HG02938 (cell line): ENCODE measurements around the gene STX7.
"Not testable (repeated sequence)": the region's sequence is repeated elsewhere in the genome, so short reads cannot be mapped to it uniquely, and the experiment has no call there.

ENCODE experiments used
- ATAC-seq: cut with Tn5 transposase; IDR thresholded peaks from one replicate; pipeline ENCODE4 v1.9.1; 2021; ENCODE audit warnings: mild to moderate bottlenecking, moderate library complexity; ENCODE audit not compliant: unreplicated experiment

Gene STX7

GRCh38 chr6:132512638-132513632, at the start of gene STX7:
Gene STX7 (minus strand): TSS chr6:132513116. CDS start chr6:132503530, 9,586 bp downstream.
- ATAC-seq: peak; percentile 92

GRCh38 chr6:132560087-132560486, 47.2 kb upstream of the STX7 start:
- not testable (repeated sequence) for ATAC-seq

- no peak for ATAC-seq
These were observed 39.5 kb upstream of the STX7 start, which contains the start of gene TAAR8 for GRCh38 chr6:132552372-132552771. Gene TAAR8 (plus strand): TSS chr6:132552672. CDS start chr6:132552693, 21 bp downstream.

GRCh38 chr6:132551214-132551613, 38.3 kb upstream of the STX7 start:
- ATAC-seq: no peak

DNA sequence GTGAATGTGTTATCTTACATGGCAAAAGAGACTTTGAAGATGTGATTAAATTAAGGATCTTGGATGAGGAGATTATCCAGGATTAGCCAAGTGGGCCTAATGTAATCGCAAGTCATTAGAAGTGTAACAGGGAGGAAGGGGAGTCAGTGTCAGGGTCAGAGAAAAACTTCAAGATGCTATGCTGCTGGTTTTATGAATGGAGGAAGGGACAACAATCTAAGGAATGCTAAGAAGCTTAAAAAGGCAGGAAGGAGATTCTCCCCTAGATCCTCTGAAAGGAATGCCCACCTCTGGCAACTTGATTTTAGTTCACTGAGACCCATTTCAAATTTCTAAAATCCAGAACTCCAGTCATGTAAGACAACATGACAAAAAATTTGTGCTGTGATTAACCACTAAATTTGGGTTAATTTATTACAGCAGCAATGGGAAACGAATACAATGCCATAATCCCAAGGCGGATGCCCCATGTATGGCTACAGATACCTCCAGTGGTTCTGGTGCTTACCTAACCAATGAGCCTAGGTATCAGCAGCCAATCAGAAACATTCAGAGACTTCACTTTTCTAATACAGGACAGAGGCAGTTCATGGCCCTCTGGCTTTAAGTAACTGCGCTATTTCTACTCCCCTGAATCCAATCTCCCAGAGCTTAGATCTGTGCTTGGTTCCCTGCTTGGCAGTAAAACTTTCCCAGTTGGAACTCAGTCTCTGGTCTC, 36.0 kb upstream of the STX7 start:
- ATAC-seq: no peak

- ATAC-seq: no peak
These were observed 31.9 kb upstream of the STX7 start for GRCh38 chr6:132544826-132545225.

DNA sequence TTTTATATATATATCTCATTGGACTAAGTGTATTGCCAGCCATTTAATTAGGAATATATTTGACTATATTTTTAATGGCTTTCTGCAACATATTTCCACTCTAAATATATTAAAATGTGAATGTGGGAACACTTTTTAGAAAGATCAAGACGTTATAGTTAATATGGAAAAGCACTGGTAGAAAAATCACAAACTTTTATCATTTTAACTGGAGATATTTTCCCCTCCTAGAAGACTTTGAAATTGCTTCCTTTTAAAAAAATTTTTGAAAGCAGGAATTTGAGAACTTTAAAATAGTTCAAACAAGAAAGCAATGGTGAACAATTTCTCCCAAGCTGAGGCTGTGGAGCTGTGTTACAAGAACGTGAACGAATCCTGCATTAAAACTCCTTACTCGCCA, 25.1 kb upstream of the STX7 start, which contains the start of gene TAAR9:
Gene TAAR9 (plus strand): TSS at position 301 of the 400 bp plus-strand sequence. CDS start 13 bp downstream, at position 314.
- ATAC-seq: no peak

- ATAC-seq: no peak
These were observed 24.2 kb upstream of the STX7 start for GRCh38 chr6:132537145-132537544.

DNA sequence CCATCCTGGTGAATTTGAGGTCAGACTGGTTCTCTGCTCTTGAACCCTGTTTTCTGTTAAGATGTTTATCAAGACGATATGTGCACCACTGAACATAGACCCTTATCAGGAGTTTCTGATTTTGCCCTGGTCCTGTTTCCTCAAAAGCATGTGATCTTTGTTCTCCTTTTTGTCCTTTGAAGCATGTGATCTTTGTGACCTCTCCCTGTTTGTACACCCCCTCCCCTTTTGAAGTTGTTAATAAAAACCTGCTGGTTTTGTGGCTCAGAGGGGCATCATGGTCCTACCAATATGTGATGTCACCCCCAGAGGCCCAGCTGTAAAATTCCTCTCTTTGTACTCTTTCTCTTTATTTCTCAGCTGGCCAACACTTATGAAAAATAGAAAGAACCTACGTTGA, 21.6 kb upstream of the STX7 start:
- not testable (repeated sequence) for ATAC-seq

DNA sequence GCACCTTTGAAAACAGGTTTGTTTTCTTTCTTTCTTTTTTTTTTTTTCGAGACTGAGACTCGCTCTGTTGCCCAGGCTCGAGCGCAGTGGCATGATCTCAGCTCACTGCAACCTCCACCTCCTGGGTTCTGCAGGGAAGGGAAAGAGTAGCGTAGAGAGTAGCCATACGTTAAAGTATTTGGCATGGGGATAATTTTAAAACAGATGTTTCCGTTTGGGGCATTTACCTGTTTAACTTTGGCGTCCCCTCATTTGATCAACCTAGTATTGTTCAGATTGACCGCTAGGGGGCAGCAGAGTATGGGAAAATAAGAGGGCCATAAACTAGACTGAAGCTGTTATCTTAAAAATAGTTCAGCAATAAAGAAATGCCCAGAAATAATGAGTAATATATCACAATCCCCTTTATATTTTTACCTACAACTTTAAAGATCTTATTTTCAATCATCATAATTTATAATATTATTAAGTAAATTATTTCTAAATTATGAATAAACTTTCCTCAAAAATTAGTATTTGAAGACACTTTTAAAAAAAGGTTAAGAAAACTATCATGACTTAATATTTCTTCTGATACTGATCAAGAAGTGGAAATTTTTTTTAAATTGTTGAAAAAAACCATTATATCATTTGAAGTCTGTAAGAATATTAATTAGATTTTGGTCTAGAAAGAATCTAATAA, 17.5 kb upstream of the STX7 start:
- peak; percentile 93 for ATAC-seq

DNA sequence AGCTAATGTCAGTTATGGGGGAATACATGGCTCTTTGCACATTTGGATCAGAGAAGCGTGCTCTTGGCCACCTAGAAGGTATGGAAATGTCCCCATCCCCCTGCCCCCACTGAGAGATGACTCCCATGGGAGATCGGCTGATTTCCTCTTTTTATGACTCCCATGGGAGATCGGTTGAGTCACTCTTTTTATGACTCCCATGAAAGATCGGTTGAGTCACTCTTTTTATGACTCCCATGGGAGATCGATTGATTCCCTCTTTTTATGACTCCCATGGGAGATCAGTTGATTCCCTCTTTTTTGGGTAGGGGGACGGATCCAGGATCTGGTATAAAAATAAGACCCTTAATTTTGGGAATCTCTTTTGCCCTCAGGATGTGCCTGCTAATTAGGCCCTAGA, 14.9 kb upstream of the STX7 start:
- no peak for ATAC-seq

GRCh38 chr6:132526461-132526860, 13.5 kb upstream of the STX7 start:
- no peak for ATAC-seq

DNA sequence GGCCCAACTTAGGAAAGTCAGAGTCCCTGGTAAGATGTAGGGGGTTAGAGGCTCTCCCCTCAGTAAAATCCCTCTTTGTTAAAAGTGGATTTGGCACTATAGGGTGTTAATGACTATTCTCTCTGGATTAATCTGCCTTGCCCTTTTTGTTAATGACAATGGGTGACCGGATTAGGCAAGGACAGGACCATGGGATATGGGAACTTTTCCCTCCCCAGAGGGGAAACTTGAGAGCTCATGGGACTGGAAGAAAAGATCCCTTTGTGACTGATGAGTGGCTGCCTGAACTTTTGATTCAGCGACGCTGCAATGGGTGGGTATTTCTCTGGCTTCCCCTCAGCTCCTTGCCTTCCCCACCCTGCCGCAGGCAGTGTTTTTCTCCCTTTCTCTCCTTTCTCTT, 12.9 kb upstream of the STX7 start:
- ATAC-seq: no peak

GRCh38 chr6:132524646-132525045, 11.7 kb upstream of the STX7 start:
- ATAC-seq: no peak

- no peak for ATAC-seq
These were observed 8.0 kb upstream of the STX7 start for GRCh38 chr6:132520953-132521352.

- no peak for ATAC-seq
These were observed 2.5 kb upstream of the STX7 start for GRCh38 chr6:132515386-132515785.

- ATAC-seq: no peak
These were observed 1.1 kb upstream of the STX7 start for GRCh38 chr6:132513831-132514545.

GRCh38 chr6:132512342-132512637, 626 bp downstream of the STX7 start:
- no peak for ATAC-seq

GRCh38 chr6:132511831-132512220, 1.1 kb downstream of the STX7 start:
- no peak for ATAC-seq

- ATAC-seq: no peak
These were observed 1.6 kb downstream of the STX7 start for GRCh38 chr6:132511210-132511830.
